ENCODE measurements around the gene ZNF771.

GRCh38 chr16:30407102-30407803 lies at the start of gene ZNF771:
- TF ChIP-seq CTCF (IDR thresholded peaks at IDR 0.05; ENCODE audit: insufficient read depth, low read length, poor library complexity, severe bottlenecking): no peak
- no peak for TF ChIP-seq EZH2phosphoT487 (conservative IDR thresholded peaks at IDR 0.05; ENCODE audit: low read length)

All from SU-DHL-6 (cell line).